ENCODE results near the gene ZHX3. TPM values are rescaled to one million over a fixed set of nuclear protein-coding genes. Genes with fewer than 3 reads are reported as not detected.
A peak's percentile ranks its signal among the peaks of the same experiment; 100 is the strongest.

ZHX3 gene
- total and polyA plus RNA-seq, 9 of the 15 experiments (the other 6 are each of a cell fraction or from before 2014, with no cell fraction given): 0.80 to 14.6 (median 4.9) TPM

- TF ChIP-seq MNT (conservative IDR thresholded peaks at IDR 0.05): peak; percentile 52 to 73
- TF ChIP-seq ZC3H4 (CRISPR knock-in tag; IDR thresholded peaks at IDR 0.05; ENCODE audit: borderline replicate concordance): no peak
- no peak for TF ChIP-seq ZBTB17 (CRISPR knock-in tag; IDR thresholded peaks at IDR 0.05)
- no peak for TF ChIP-seq HDAC2 (IDR thresholded peaks at IDR 0.05)
- TF ChIP-seq MYNN (IDR thresholded peaks at IDR 0.05): no peak
- no peak for TF ChIP-seq MYNN (CRISPR knock-in tag; IDR thresholded peaks at IDR 0.05)
- TF ChIP-seq PHB2 (IDR thresholded peaks at IDR 0.05; ENCODE audit: low read depth): no peak
- TF ChIP-seq DDX20 (tag; IDR thresholded peaks at IDR 0.05; ENCODE audit: low read depth): no peak
- no peak for TF ChIP-seq ELF1 (tag; IDR thresholded peaks at IDR 0.05)
- TF ChIP-seq MEIS2 (IDR thresholded peaks at IDR 0.05; ENCODE audit: partially characterized antibody): peak; percentile 16
- TF ChIP-seq ILK (tag; IDR thresholded peaks at IDR 0.05; ENCODE audit: borderline replicate concordance, low read depth): no peak
- peak; percentile 37; the same call in 1 of the 2 replicates for TF ChIP-seq MTA3 (IDR thresholded peaks at IDR 0.05; ENCODE audit: borderline replicate concordance)
- peak; percentile 81; the same call in 1 of the 2 replicates for TF ChIP-seq PHF8 (IDR thresholded peaks at IDR 0.05; ENCODE audit: borderline replicate concordance, low read length)
- TF ChIP-seq NCOA2 (IDR thresholded peaks at IDR 0.05; ENCODE audit: partially characterized antibody in 2 of 2): no peak
- peak; percentile 41 for TF ChIP-seq SAP30 (IDR thresholded peaks at IDR 0.05; ENCODE audit: borderline replicate concordance, insufficient read depth, low read depth, low read length, poor library complexity, severe bottlenecking)
- no peak for TF ChIP-seq PTBP1 (IDR thresholded peaks at IDR 0.05; ENCODE audit: low read depth, low read length)
- no peak for TF ChIP-seq ARHGAP35 (IDR thresholded peaks at IDR 0.05; ENCODE audit: partially characterized antibody)
- no peak for TF ChIP-seq RAD51 (IDR thresholded peaks at IDR 0.05; ENCODE audit: borderline replicate concordance, low read depth)
- TF ChIP-seq RNF2 (IDR thresholded peaks at IDR 0.05): no peak
- peak; percentile 85; the same call in 1 of the 2 replicates for TF ChIP-seq E2F1 (CRISPR knock-in tag; IDR thresholded peaks at IDR 0.05)
- TF ChIP-seq RBM34 (IDR thresholded peaks at IDR 0.05; ENCODE audit: borderline replicate concordance, insufficient read depth, low read length): 0 out of 2 replicates have a peak, but pooled peaks have one; percentile 75
- peak; percentile 81 for TF ChIP-seq BHLHE40 (IDR thresholded peaks at IDR 0.05; ENCODE audit: low read length)
- TF ChIP-seq ILF3 (IDR thresholded peaks at IDR 0.05; ENCODE audit: borderline replicate concordance): no peak
- no peak for TF ChIP-seq SFPQ (IDR thresholded peaks at IDR 0.05; ENCODE audit: low read depth, low read length)
Measured at GRCh38 chr20:41136680-41137613, 180.6 kb downstream of the ZHX3 start, which contains the start of gene PLCG1 (continued).
